Testis (tissue), 2 donors: Measurements from ENCODE around the gene SLC5A10.

Experiments
- CTCF ChIP-seq, 3 experiments: fragments of 450-650 bp in 2 of 3; fragments of 200-600 bp in 1 of 3; sonication (generic) in 1 of 3; IDR thresholded peaks; one replicate each; pipeline ENCODE4 v1.5.1; 2016 to 2019; ENCODE audit warnings: antibody characterized with exemption in 3 of 3, mild to moderate bottlenecking in 2 of 3, moderate library complexity in 1 of 3
- POLR2A ChIP-seq: fragments of 450-650 bp; IDR thresholded peaks from one replicate; pipeline ENCODE4 v1.6.1; 2017; ENCODE audit warnings: antibody characterized with exemption, mild to moderate bottlenecking, moderate library complexity

- TF ChIP-seq CTCF (IDR thresholded peaks at IDR 0.05) (no peak), POLR2A (no peak)
Measured at GRCh38 chr17:18946536-18946935, 5.4 kb upstream of the SLC5A10 start.
